K562 (cell line): ENCODE results near the gene WIPF3. TPM values are rescaled to one million over a fixed set of nuclear protein-coding genes. Genes with fewer than 3 reads are reported as not detected.

Experiments used
- ATAC-seq: fragments of 200-7000 bp; cut with Tn5 transposase; 3 replicates; pipeline ENCODE4 v1.9.1; 2020; ENCODE audit warnings: moderate library complexity
- BruUV-seq: library from RNA; stranded (reverse); fragments of 400-500 nt; replicated peaks from 2 replicates; lab custom pipeline; 2021; lab: Mats Ljungman, UMichigan
- CTCF ChIA-PET: fragments of 300-600 bp; formaldehyde crosslinking; extraction: SDS; loops from one replicate; lab custom pipeline; 2021; ENCODE audit warnings: low intra/inter-chr PET ratio; lab: Yijun Ruan, JAX
- POLR2A ChIA-PET: fragments of 300-600, 350-650 bp; sonication (Branson Sonifier 250); formaldehyde crosslinking; extraction: SDS; loops from one replicate; lab custom pipeline; 2021; ENCODE audit warnings: antibody characterized with exemption, inconsistent platforms; lab: Yijun Ruan, JAX
- DNase-seq, 4 experiments: peaks; one replicate each; pipeline versions ENCODE4 v3.0.0 to v3.0.0-alpha.2; 2011 to 2018; ENCODE audit warnings: low spot score in 3 of 4, mixed read lengths in 3 of 4; ENCODE audit errors: extremely low read depth in 1 of 4
- FAIRE-seq: peaks from 2 replicates; lab custom pipeline; 2011; peaks lifted over from hg19 to GRCh38; lab: Jason Lieb, UNC
- H2AFZ ChIP-seq: 2 replicates; pipeline ENCODE4 v1.6.0; 2011; ENCODE audit warnings: low read depth, low read length, control low read depth, inconsistent platforms
- H3K27ac ChIP-seq: fragments of 200-600 bp; 3 replicates; pipeline ENCODE4 v1.8.0; 2011; ENCODE audit warnings: low read depth, mild to moderate bottlenecking, control low read depth, inconsistent platforms, low read length, moderate library complexity, mixed read lengths; ENCODE audit errors: extremely low read depth
- H3K27me3 ChIP-seq, 2 experiments: fragments of 300-600 bp in 1 of 2; 2 replicates in 1 of 2; 3 replicates in 1 of 2; pipeline versions ENCODE4 v1.6.0 to v1.8.0; 2011; ENCODE audit warnings: inconsistent platforms in 2 of 2, low read length in 2 of 2, mild to moderate bottlenecking in 1 of 2, mixed read lengths in 1 of 2, moderate library complexity in 1 of 2; ENCODE audit not compliant: control insufficient read depth in 2 of 2, insufficient read depth in 2 of 2
- H3K36me3 ChIP-seq: fragments of 300-600 bp; 3 replicates; pipeline ENCODE4 v1.8.0; 2011; ENCODE audit warnings: mild to moderate bottlenecking, low read length, inconsistent platforms; ENCODE audit not compliant: control insufficient read depth, insufficient read depth
- H3K4me1 ChIP-seq, 2 experiments: fragments of 200-600 bp in 1 of 2; replicated peaks in 1 of 2; 2 replicates in 1 of 2; 3 replicates in 1 of 2; pipeline versions ENCODE4 v1.5.1 to v1.8.0; 2011; ENCODE audit warnings: inconsistent platforms in 2 of 2, low read length in 2 of 2, mild to moderate bottlenecking in 1 of 2, mixed read lengths in 1 of 2, moderate library complexity in 1 of 2; ENCODE audit not compliant: control insufficient read depth in 2 of 2, insufficient read depth in 2 of 2
- H3K4me2 ChIP-seq: 2 replicates; pipeline ENCODE4 v1.6.1; 2011; ENCODE audit warnings: low read length, control low read depth, inconsistent platforms, mixed read lengths; ENCODE audit not compliant: insufficient read depth
- H3K4me3 ChIP-seq: fragments of 200-600 bp; sonication (generic), shearing (Covaris generic); 2 replicates; pipeline ENCODE4 v1.5.1; 2016; ENCODE audit warnings: control low read depth, inconsistent platforms
- H3K79me2 ChIP-seq: fragments of 200-600 bp; 3 replicates; pipeline ENCODE4 v1.8.0; 2011; ENCODE audit warnings: low read length, inconsistent platforms; ENCODE audit not compliant: control insufficient read depth, insufficient read depth
- H3K9ac ChIP-seq, 2 experiments: 2 replicates each; pipeline versions ENCODE4 v1.6.0 to v1.6.1; 2011; ENCODE audit warnings: low read depth in 2 of 2, low read length in 2 of 2, control low read depth in 1 of 2, inconsistent platforms in 1 of 2, mild to moderate bottlenecking in 1 of 2, mixed read lengths in 1 of 2; ENCODE audit not compliant: insufficient read depth in 1 of 2
- H3K9me1 ChIP-seq: one replicate; pipeline ENCODE4 v1.6.0; 2011; ENCODE audit warnings: inconsistent platforms, mild to moderate bottlenecking, low read length, moderate library complexity; ENCODE audit not compliant: control insufficient read depth, insufficient read depth
- H3K9me3 ChIP-seq: replicated peaks from 2 replicates; pipeline ENCODE4 v1.5.1; 2011; ENCODE audit warnings: low read depth, low read length, inconsistent platforms; ENCODE audit not compliant: control insufficient read depth, insufficient read depth
- H4K20me1 ChIP-seq: replicated peaks from 2 replicates; pipeline ENCODE4 v1.6.1; 2011; ENCODE audit warnings: low read length, inconsistent platforms, mixed read lengths; ENCODE audit not compliant: control insufficient read depth, insufficient read depth
- CBFA2T3 ChIP-seq: fragments of 450-650 bp; IDR thresholded peaks from 2 replicates; pipeline ENCODE4 v1.6.1; 2017
- FOXA1 ChIP-seq: fragments of 450-650 bp; IDR thresholded peaks from 2 replicates; pipeline ENCODE4 v1.6.1; 2016; ENCODE audit warnings: mild to moderate bottlenecking, borderline replicate concordance
- GABPB2 ChIP-seq: fragments of 250-450 bp; sonication (Bioruptor Pico); conservative IDR thresholded peaks from 2 replicates; pipeline ENCODE4 v1.5.1; 2021; ENCODE audit warnings: mild to moderate bottlenecking
- IRF2 ChIP-seq: sonication (generic); formaldehyde crosslinking; IDR thresholded peaks from 2 replicates; pipeline ENCODE4 v1.8.1; 2022; ENCODE audit warnings: mild to moderate bottlenecking, missing genetic modification reagents
- KLF16 ChIP-seq: IDR thresholded peaks from 2 replicates; pipeline ENCODE4 v1.6.1; 2016; ENCODE audit warnings: antibody characterized with exemption
- NFIX ChIP-seq: fragments of 250-450 bp; sonication (Bioruptor Pico); IDR thresholded peaks from 2 replicates; pipeline ENCODE4 v1.4.0; 2020; ENCODE audit warnings: low read depth, mild to moderate bottlenecking, moderate library complexity
- PRPF4 ChIP-seq: fragments of 200-400 bp; formaldehyde crosslinking; IDR thresholded peaks from one replicate; pipeline ENCODE4 v1.6.1; 2017; ENCODE audit warnings: low read length, low read depth, mild to moderate bottlenecking; ENCODE audit not compliant: insufficient read depth, poor library complexity, severe bottlenecking
- SIX5 ChIP-seq, 2 experiments: IDR thresholded peaks; 2 replicates each; pipeline ENCODE4 v1.6.1; 2011; ENCODE audit warnings: low read length in 2 of 2, borderline replicate concordance in 1 of 2, low read depth in 1 of 2, mild to moderate bottlenecking in 1 of 2, moderate library complexity in 1 of 2; ENCODE audit not compliant: insufficient read depth in 1 of 2
- STAG1 ChIP-seq: sonication (generic); formaldehyde crosslinking; IDR thresholded peaks from 2 replicates; pipeline ENCODE4 v1.5.0; 2020; ENCODE audit warnings: missing genetic modification reagents, borderline replicate concordance
- THRAP3 ChIP-seq: fragments of 450-650 bp; IDR thresholded peaks from 2 replicates; pipeline ENCODE4 v1.6.1; 2016; ENCODE audit warnings: mild to moderate bottlenecking, inconsistent platforms, borderline replicate concordance
- XRCC3 ChIP-seq: fragments of 450-650 bp; IDR thresholded peaks from 2 replicates; pipeline ENCODE4 v1.6.1; 2017; ENCODE audit warnings: mild to moderate bottlenecking, moderate library complexity
- ZFP1 ChIP-seq: fragments of 450-650 bp; formaldehyde crosslinking; IDR thresholded peaks from 2 replicates; pipeline ENCODE4 v1.4.0; 2020; ENCODE audit warnings: mild to moderate bottlenecking, mixed read lengths
- ZNF354B ChIP-seq: fragments of 250-450 bp; sonication (Bioruptor Pico); IDR thresholded peaks from 2 replicates; pipeline ENCODE4 v1.4.0; 2020
- ZNF780A ChIP-seq: fragments of 250-450 bp; sonication (Bioruptor Pico); IDR thresholded peaks from 2 replicates; pipeline ENCODE4 v1.5.0; 2021; ENCODE audit warnings: mild to moderate bottlenecking
- WGBS: fragments of 100-300 bp; shearing (Covaris generic); methylation state at CpG from one replicate; pipeline ENCODE4 v1.1.6; 2016; ENCODE audit warnings: low coverage, mixed read lengths; ENCODE audit not compliant: insufficient coverage; ENCODE audit errors: missing lambda C conversion rate; 5-methylcytosine and 5-hydroxymethylcytosine counted together
- in situ Hi-C: fragments of 300-500 bp; cut with MboI; formaldehyde crosslinking; loops from 4 replicates; pipeline ENCODE4 v1.15.0; 2018; ENCODE audit warnings: inconsistent platforms, mixed read lengths
- intact Hi-C: fragments of 100-400 bp; cut with micrococcal nuclease; formaldehyde crosslinking; loops from 2 replicates; pipeline ENCODE4 v1.14.2; 2022
- polyA plus RNA-seq, 8 experiments: library from polyadenylated mRNA; depleted of rRNA in 4 of 8; stranded (reverse) in 5 of 8; unstranded in 3 of 8; fragments of >200 nt; fragmentation: Nextera tagmentation in 2 of 8; fragmentation: Illumina TruSeq in 1 of 8; extraction: Ambion mirVana in 2 of 8; extraction: Trizol in 1 of 8; gene quantifications; 2 replicates each; pipeline versions ENCODE4 v1.2.1 to v1.2.3, GENCODE V29; 2011 to 2014; ENCODE audit warnings: inconsistent platforms in 1 of 8, missing spikeins in 1 of 8
- total RNA-seq, 7 experiments: library from RNA; depleted of rRNA in 6 of 7; stranded (reverse); fragments of >200 nt in 6 of 7; fragmentation: Illumina TruSeq in 2 of 7; extraction: Trizol in 2 of 7; gene quantifications; 2 replicates each; pipeline versions ENCODE4 v1.2.1 to v1.2.3, GENCODE V29; 2011 to 2021; ENCODE audit warnings: low replicate concordance in 1 of 7
- TF ChIP-seq, protein P1 (sequence below): fragments of 450-650 bp; IDR thresholded peaks from 2 replicates; pipeline ENCODE4 v1.7.1; 2018; ENCODE audit warnings: mild to moderate bottlenecking, low read depth; ENCODE audit not compliant: partially characterized antibody

Gene WIPF3
- total and polyA plus RNA-seq, 9 of the 15 experiments (the other 6 are each of a cell fraction or from before 2014, with no cell fraction given), result 0.18 to 3.2 (median 1.7) TPM

DNA sequence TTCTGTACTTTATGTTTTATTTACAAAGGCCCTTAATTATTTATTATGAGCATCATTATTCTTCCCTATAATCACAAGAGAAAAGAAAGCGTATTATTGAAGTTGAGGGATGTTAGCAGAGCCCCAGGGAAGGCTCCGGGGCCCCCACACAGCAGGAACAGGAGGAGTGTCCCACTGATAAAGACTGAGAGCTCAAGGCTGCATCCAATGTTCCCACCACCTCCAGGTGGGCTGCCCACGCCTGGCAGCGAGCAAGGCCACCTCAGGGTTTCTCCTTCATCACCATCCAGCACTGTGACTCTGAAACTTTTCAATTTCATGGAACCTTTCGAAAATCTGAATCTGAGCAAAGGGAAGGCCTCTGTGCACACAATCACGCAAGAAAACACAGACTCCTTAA, 35.9 kb upstream of the WIPF3 start:
- Histone ChIP-seq H3K36me3 (no peaks in the 10 kb centered on the region), H3K9ac (no peak overlapping the region), H3K4me1 (no peaks in the 10 kb centered on the region), H4K20me1 (no peaks in the 10 kb centered on the region; the same call in 1 of the 2 replicates), H3K79me2 (no peaks in the 10 kb centered on the region), H3K9me3 (0 out of 2 replicates have a peak, but pooled peaks cover 2% of the 10 kb centered on the region), H3K9me1 (peaks cover 3% of the 10 kb centered on the region), H3K4me3 (no peak overlapping the region), H3K4me2 (no peak overlapping the region), H2AFZ (no peak overlapping the region), H3K27ac (no peak overlapping the region), H3K27me3 (peaks cover 2 to 3% of the 10 kb centered on the region in 2 experiments; a peak in 4 of 5 replicates)
- no TSS peak for BruUV-seq
- ChIA-PET CTCF (no interaction called here), POLR2A (no interaction called here)
- intact Hi-C loops (no loop called here), in situ Hi-C loops (no loop called here)
- DNase-seq (no peak), FAIRE-seq (peak; percentile 42), ATAC-seq (no peak)
- WGBS, result 12% methylated on average over 6 of the region's 6 CpGs
- TF ChIP-seq, protein P1, sequence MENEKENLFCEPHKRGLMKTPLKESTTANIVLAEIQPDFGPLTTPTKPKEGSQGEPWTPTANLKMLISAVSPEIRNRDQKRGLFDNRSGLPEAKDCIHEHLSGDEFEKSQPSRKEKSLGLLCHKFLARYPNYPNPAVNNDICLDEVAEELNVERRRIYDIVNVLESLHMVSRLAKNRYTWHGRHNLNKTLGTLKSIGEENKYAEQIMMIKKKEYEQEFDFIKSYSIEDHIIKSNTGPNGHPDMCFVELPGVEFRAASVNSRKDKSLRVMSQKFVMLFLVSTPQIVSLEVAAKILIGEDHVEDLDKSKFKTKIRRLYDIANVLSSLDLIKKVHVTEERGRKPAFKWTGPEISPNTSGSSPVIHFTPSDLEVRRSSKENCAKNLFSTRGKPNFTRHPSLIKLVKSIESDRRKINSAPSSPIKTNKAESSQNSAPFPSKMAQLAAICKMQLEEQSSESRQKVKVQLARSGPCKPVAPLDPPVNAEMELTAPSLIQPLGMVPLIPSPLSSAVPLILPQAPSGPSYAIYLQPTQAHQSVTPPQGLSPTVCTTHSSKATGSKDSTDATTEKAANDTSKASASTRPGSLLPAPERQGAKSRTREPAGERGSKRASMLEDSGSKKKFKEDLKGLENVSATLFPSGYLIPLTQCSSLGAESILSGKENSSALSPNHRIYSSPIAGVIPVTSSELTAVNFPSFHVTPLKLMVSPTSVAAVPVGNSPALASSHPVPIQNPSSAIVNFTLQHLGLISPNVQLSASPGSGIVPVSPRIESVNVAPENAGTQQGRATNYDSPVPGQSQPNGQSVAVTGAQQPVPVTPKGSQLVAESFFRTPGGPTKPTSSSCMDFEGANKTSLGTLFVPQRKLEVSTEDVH, result no peak
- TF ChIP-seq GABPB2 (CRISPR knock-in tag) (no peak), XRCC3 (no peak), NFIX (no peak), FOXA1 (no peak), THRAP3 (no peak), STAG1 (no peak), CBFA2T3 (no peak), PRPF4 (no peak), ZFP1 (CRISPR knock-in tag) (no peak), ZNF354B (CRISPR knock-in tag) (no peak), SIX5 (IDR thresholded peaks at IDR 0.05; ENCODE audit: borderline replicate concordance in 1 of 2, insufficient read depth in 1 of 2, low read depth in 1 of 2, low read length in 2 of 2) (no peak), ZNF780A (CRISPR knock-in tag) (no peak), IRF2 (CRISPR knock-in tag) (no peak), KLF16 (no peak)
